HG02981 (cell line): ENCODE measurements around the gene NUP37.
"Not testable (repeated sequence)": the region's sequence is repeated elsewhere in the genome, so short reads cannot be mapped to it uniquely, and the experiment has no call there.

ENCODE experiments used
- ATAC-seq: cut with Tn5 transposase; IDR thresholded peaks from one replicate; pipeline ENCODE4 v1.9.1; 2021; ENCODE audit warnings: mild to moderate bottlenecking, moderate library complexity; ENCODE audit not compliant: unreplicated experiment

NUP37 gene

DNA sequence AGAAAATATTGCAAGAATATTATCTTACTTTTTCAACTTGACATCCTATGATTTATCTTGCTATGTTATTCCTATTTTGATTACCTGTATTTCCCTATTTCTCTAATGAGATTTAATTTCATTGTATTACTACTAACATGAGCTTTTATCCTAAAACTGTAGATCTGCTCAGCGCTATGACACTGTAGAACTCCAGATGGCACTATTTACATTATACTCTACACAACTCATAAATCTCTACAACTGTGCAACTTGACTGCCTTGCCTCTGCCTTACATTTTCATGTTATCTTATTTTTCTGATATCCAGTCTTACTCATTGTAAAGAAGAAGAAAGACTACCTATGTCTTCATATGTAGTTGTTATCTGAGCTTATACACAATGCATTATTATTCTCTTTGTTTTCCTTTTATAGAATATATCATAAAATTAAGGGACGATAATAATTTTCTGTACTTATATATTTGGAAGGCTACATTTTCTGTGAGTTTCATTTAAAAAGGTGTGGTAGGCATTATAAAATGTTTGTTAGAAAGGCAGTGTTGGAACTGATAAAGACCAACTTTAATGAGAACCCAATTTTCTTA is 24.1 kb downstream of the NUP37 start:
- peak; percentile 63 for ATAC-seq

DNA sequence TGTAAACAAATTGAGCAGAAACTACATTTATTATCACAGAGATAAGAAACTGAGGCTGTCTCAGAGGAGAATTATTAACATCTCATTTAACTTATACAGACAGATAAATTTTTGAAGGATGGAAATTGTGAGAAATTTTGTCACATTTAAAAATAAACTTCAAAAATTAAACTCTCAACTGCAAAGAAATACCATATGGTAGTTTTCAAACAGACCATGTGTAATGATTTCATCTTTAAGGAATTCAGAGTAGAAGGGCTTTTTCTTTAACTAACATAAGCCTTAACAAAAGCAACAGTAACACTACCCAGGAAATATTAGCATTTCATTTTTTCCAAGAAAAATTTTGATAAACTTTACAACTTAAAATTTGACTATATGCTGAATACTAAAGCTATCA is 26.6 kb downstream of the NUP37 start:
- no peak for ATAC-seq

DNA sequence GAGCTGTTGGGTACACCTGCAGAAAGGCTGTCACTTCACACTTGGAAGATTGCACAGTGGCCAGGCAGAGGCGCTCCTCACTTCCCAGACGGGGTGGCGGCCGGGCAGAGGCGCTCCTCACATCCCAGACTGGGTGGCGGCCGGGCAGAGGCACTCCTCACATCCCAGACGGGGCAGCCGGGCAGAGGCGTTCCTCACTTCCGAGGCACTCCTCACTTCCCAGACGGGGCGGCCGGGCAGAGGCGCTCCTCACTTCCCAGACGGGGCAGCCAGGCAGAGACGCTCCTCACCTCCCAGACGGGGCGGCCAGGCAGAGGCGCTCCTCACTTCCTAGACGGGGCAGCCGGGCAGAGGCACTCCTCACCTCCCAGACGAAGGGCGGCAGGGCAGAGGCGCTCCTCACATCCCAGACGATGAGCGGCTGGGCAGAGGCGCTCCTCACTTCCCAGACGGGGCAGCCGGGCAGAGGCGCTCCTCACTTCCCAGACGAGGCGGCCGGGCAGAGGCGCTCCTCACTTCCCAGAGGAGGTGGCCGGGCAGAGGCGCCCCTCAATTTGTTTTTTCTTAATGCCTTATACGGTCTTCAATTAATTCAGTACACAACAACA is 30.6 kb downstream of the NUP37 start:
- not testable (repeated sequence) for ATAC-seq

- no peak for ATAC-seq
Measured at GRCh38 chr12:102080842-102081241, 39.1 kb downstream of the NUP37 start.

- not testable (repeated sequence) for ATAC-seq
Measured at GRCh38 chr12:102072092-102072491, 47.8 kb downstream of the NUP37 start.

- no peak for ATAC-seq
Measured at GRCh38 chr12:102069707-102070106, 50.2 kb downstream of the NUP37 start.

- no peak for ATAC-seq
Measured at GRCh38 chr12:102067574-102068258, 52.2 kb downstream of the NUP37 start.

DNA sequence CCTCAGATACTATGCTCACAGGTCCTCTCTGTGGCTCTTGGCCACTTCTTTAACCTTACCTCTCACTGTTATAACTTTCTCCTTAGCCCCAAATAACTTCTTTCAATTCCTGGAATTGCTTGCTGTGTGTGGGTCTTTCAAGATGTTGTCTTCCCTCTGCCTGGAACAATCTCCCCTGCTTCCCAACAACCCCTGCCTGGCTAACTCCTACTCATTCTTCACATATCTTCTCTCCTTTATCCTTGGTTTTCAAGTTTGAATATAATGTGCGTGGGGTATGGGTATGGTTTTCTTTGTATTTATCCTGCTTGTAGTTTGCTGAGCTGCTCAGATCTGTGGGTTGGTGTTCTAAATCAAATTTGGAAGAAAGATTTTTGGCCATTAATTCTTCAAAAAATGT is 55.4 kb downstream of the NUP37 start:
- ATAC-seq = no peak

DNA sequence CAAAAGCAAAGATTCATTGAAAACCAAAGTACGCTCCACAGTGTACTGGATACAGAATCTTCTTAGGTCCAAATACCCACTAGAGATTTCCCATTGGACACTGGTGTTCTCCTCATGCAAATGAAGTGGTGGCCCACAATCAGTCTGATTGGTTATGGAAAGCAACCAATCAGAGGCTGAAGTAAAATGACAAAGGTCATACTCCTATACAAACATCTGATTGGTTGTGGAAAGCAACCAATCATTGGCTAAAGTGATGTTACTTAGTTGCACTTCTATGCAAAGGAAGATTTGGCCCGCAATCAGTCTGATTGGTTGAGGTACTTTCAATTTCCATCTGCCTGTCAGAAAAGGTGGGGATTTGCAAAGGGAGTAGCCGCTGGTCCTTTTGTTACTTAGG is 56.8 kb downstream of the NUP37 start:
- no peak for ATAC-seq

DNA sequence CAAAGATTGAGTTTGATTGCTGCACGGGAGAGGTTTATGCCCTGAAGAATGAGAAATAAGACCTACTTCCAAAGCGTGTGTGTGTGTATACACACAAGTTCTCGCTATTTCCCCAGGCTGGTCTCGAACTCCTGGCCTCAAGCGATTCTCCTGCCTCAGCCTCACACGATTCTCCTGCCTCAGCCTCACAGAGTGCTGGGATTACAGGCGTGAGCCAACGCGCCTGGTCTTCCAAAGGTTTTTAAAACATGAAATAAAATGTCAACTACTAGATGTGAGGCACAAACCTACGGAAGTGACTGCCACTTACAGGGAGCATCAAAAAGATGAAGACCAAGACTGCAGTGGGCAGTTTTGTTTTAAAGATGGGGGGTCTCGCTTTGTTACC is 57.5 kb downstream of the NUP37 start:
- ATAC-seq = no peak

DNA sequence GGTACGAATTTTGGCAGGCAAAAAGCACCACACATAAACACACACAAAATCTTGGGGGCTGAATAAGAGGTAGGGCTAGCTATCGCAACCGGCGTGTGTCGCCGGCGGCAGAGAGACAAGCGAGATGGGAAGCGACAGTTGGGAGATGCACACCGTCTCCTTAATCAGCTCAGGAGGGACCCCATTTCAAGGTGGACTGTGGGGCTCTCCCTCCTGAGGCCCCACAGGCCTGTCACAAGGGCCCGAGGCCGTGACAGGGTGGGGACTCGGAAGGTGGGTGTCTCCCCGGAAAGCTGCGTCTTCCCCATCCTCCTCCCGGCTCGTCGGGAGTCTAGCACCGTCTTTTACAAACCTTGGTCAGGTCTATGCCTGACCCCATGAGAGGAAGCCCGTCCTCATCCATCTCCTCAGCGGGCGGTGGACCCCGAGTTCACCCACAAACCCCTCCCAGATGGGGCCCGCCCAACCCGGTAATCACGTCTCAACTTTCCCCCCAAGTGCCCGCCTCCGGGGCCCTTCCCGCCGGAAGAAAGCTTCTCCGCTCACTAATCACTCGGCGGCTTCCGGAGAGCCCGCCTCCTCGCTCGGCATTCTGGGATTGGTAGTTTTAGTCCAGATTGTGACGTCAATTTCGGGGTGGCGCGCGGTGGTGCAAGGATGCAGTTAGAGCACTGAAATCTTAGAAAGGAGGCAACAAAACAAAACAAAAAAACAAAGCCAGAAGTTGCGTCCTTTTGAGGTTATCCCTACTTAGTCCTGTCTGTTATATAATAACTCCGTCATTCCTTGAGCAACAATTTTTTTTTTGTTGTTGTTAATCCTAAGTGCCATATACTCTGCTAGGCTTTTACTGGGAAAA is 58.1 kb downstream of the NUP37 start, which contains the start of gene WASHC3:
WASHC3 (minus strand) TSS at position 432 of the 859 bp plus-strand sequence; CDS start at position 403, 29 bp downstream.
- peak; percentile 95 for ATAC-seq

DNA sequence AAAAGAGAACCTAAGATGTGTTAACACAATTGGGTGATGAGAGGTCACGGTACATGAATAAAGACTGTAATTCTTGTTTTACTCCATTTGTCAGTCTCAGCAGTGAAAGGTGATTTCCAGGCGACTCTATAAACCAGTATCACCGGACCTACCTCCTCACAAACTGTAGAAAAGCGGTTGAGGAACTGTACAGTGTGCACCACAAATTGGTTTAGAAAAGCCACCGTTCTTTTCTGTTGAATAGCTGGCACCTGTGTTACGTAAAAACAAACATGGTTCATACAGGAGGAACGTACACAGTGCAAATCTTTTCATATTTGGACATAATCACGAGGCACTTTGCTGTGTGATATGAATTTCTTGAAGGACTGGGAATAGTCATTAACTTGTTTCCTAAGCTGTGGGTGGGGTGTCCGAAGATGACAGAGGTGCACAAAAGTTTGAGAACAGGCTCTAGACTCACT is 58.8 kb downstream of the NUP37 start:
- ATAC-seq = peak; percentile 38

GRCh38 chr12:102059343-102059742 is 60.6 kb downstream of the NUP37 start:
- no peak for ATAC-seq

GRCh38 chr12:102054345-102054744 is 65.6 kb downstream of the NUP37 start:
- no peak for ATAC-seq

GRCh38 chr12:102053062-102053349 is 66.9 kb downstream of the NUP37 start:
- no peak for ATAC-seq

- ATAC-seq = no peak
Measured at GRCh38 chr12:102052192-102053061, 67.5 kb downstream of the NUP37 start.

DNA sequence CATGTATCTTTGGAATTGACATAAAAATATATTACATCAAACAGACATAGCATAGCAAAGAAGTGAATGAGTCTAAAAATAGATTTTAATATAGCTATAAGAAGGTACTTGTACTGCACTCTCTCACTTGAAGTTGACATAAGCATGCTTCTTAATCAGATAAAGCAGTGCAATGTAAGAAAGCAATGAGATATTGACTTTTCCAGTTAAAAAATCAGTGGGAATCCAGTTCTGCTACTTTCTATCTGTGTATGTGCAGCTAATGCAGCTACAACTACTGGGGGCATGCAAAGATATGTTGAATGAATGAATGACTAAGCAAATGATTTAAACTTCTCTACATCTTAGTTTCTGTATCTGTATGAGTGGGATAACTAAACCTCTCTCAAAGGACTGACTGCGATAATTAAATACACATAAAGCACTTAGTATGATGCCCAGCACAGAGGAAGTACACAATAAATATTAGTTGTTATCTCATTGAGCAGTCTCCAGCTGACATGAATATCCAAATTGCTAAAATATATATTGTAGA is 68.4 kb downstream of the NUP37 start:
- ATAC-seq = peak; percentile 48

- no peak for ATAC-seq
Measured at GRCh38 chr12:102050660-102051430, 69.1 kb downstream of the NUP37 start.

DNA sequence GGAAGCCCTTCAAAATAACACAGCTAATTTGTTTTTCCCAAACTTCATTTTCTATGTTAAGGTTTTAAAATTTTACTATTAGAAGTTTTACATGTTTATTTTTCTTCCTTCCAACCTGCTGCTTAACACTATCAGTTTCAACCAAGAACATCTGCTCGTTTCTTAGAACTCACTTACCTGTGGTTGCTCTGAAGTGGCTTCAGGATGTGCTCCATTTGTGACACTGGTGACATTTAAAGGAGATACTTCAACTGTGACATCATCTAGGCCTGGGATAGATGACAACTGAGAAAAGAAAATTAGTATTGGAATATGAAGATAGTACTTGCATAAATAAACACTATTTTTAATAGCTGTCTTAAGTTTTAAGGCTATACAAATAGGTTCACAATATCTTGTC is 76.0 kb downstream of the NUP37 start:
- peak; percentile 93 for ATAC-seq
